Vagina (tissue), 2 donors: ENCODE measurements around the gene NOL6. TPM values are rescaled to one million over a fixed set of nuclear protein-coding genes. Genes with fewer than 3 reads are reported as not detected.
"Not testable (repeated sequence)": the region's sequence is repeated elsewhere in the genome, so short reads cannot be mapped to it uniquely, and the experiment has no call there.

Source experiments
- DNase-seq, 2 donors: peaks; one replicate each; pipeline ENCODE4 v3.0.0-alpha.2; 2017; ENCODE audit errors: extremely low spot score in 2 of 2
- H3K27ac ChIP-seq: fragments of 200-600 bp; sonication (generic); one replicate; pipeline ENCODE4 v1.5.1; 2019
- H3K27me3 ChIP-seq: fragments of 200-600 bp; sonication (generic); one replicate; pipeline ENCODE4 v1.5.1; 2019
- H3K36me3 ChIP-seq, 2 donors: fragments of 200-600 bp; sonication (generic); one replicate each; pipeline ENCODE4 v1.5.1; 2017 to 2019
- H3K4me1 ChIP-seq: fragments of 200-600 bp; sonication (generic); one replicate; pipeline ENCODE4 v1.5.1; 2019
- H3K4me3 ChIP-seq, 2 donors: fragments of 200-600 bp; sonication (generic); 1 replicate in 1 of 2; 2 replicates in 1 of 2; pipeline ENCODE4 v1.5.1; 2016 to 2019
- H3K9me3 ChIP-seq: fragments of 200-600 bp; sonication (generic); one replicate; pipeline ENCODE4 v1.5.1; 2019
- POLR2A ChIP-seq, 2 donors: fragments of 450-650 bp; IDR thresholded peaks; one replicate each; pipeline ENCODE4 v1.6.1; 2017; ENCODE audit warnings: antibody characterized with exemption in 2 of 2, mild to moderate bottlenecking in 2 of 2, moderate library complexity in 2 of 2
- POLR2AphosphoS5 ChIP-seq, 2 donors: sonication (generic); formaldehyde crosslinking; IDR thresholded peaks; one replicate each; pipeline ENCODE4 v1.9.0; 2017; ENCODE audit warnings: antibody characterized with exemption in 2 of 2, mild to moderate bottlenecking in 2 of 2, low read depth in 1 of 2; ENCODE audit not compliant: insufficient read depth in 1 of 2
- intact Hi-C: fragments of 100-400 bp; cut with DNase I; formaldehyde crosslinking; loops from one replicate; pipeline ENCODE4 v1.15.1; 2023
- total RNA-seq: library from RNA; depleted of rRNA; stranded (reverse); fragments of >200 nt; gene quantifications from one replicate; pipeline ENCODE4 v1.2.3, GENCODE V29; 2016
- TF ChIP-seq, protein P1 (sequence below), 3 experiments: fragments of 450-650 bp in 2 of 3; fragments of 200-600 bp in 1 of 3; sonication (generic) in 1 of 3; IDR thresholded peaks; one replicate each; pipeline ENCODE4 v1.5.1; 2017 to 2019; ENCODE audit warnings: antibody characterized with exemption in 3 of 3, mild to moderate bottlenecking in 2 of 3, moderate library complexity in 2 of 3

NOL6 gene
- total RNA-seq, 1 donor from 2014 or later, result 25.3 TPM

DNA sequence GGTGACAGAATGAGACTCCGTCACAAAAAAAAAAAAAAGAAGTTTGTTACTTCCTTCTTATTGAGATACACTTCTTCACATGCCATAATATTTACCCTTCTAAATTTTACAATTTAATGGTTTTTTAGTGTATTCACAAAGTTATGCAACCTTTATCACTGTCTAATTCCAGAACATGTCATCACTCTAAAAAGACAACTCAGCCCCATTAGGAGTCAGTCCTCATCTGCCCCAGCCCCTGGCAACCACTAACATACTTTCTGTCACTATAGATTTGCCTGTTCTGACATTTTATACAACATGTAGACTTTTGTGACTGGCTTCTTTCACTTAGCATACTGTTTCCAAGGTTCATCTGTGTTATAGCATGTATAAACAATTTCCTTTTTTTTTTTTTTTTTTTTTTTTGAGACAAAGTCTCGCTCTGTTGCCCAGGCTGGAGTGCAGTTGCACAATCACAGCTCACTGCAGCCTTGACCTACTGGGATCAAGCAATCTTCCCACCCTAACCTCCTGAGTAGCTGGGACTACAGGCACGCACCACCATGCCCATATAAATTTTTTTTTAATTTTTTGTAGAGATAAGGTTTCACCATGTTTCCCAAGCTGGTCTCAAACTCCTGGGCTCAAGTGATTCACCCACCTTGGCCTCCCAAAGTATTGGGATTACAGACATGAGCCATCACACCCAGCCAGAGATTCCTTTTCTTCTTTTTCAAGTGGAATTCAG is 44.3 kb downstream of the NOL6 start:
- no peak overlapping the region for H3K27ac ChIP-seq
- intact Hi-C loops, result no loop called here

DNA sequence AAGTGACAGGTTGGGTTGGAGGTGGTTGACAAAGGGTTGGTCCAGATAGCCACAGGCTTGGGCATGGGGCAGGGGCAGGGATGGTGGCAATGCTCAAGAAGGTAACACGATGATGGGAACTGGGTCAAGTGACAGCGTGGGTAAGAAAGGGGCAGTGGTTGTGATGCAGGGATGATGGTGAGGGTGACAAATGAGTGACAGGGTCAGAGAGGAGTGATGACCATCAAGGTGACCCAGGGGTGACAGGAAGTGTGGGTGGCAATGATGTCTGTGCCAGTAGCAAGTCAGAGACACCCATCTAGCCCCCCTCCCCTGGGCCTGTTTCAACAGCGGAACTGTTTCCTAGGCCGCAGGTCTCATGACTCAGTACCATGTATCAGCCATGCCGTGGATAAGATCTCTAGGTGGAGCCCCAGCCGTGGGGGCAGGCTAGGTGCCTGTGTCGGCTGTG is 46.9 kb downstream of the NOL6 start:
- no peak for DNase-seq
- no peaks in the 10 kb centered on the region for H3K36me3 ChIP-seq

More for the DNA sequence above, 44.3 kb downstream of the NOL6 start:
- Histone ChIP-seq H3K27me3 (no peaks in the 10 kb centered on the region), H3K4me3 (no peak overlapping the region), H3K4me1 (no peaks in the 10 kb centered on the region), H3K36me3 (no peaks in the 10 kb centered on the region), H3K9me3 (no peaks in the 10 kb centered on the region)
- TF ChIP-seq POLR2A (IDR thresholded peaks at IDR 0.05), result no peak
- TF ChIP-seq, protein P1, sequence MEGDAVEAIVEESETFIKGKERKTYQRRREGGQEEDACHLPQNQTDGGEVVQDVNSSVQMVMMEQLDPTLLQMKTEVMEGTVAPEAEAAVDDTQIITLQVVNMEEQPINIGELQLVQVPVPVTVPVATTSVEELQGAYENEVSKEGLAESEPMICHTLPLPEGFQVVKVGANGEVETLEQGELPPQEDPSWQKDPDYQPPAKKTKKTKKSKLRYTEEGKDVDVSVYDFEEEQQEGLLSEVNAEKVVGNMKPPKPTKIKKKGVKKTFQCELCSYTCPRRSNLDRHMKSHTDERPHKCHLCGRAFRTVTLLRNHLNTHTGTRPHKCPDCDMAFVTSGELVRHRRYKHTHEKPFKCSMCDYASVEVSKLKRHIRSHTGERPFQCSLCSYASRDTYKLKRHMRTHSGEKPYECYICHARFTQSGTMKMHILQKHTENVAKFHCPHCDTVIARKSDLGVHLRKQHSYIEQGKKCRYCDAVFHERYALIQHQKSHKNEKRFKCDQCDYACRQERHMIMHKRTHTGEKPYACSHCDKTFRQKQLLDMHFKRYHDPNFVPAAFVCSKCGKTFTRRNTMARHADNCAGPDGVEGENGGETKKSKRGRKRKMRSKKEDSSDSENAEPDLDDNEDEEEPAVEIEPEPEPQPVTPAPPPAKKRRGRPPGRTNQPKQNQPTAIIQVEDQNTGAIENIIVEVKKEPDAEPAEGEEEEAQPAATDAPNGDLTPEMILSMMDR (IDR thresholded peaks at IDR 0.05), result no peak
- no peak for TF ChIP-seq POLR2AphosphoS5 (IDR thresholded peaks at IDR 0.05; ENCODE audit: insufficient read depth in 1 of 2, low read depth in 1 of 2)
- DNase-seq, result no peak

DNA sequence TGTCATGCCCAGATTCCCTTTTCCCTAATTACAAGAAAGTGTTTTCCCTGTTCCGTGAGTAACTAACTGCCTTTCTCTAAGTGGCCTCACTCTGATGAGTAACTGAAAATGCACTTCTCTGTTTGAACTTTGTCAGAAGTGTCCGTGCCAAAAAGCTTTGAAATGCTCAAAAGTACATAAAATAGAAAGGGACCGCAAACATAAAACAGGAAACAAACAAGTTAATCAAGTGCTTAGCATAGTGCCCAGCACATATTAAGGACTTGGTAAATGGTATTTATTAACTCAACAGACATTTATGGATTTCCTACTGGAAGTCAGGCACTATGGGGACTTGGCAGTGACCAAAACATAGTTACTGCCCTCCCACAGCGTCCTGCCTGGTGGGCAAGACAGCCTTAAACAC is 48.6 kb downstream of the NOL6 start:
- H3K27ac ChIP-seq, result no peak overlapping the region
- DNase-seq, result no peak
- H3K27me3 ChIP-seq, result no peaks in the 10 kb centered on the region

More for the DNA sequence above, 46.9 kb downstream of the NOL6 start:
- Histone ChIP-seq H3K4me1 (no peaks in the 10 kb centered on the region), H3K27ac (no peak overlapping the region), H3K9me3 (no peaks in the 10 kb centered on the region), H3K4me3 (no peak overlapping the region), H3K27me3 (no peaks in the 10 kb centered on the region)
- intact Hi-C loops, result no loop called here
- TF ChIP-seq POLR2A (IDR thresholded peaks at IDR 0.05), result no peak
- TF ChIP-seq POLR2AphosphoS5 (IDR thresholded peaks at IDR 0.05; ENCODE audit: insufficient read depth in 1 of 2, low read depth in 1 of 2), result no peak
- TF ChIP-seq, protein P1 (IDR thresholded peaks at IDR 0.05), result no peak

DNA sequence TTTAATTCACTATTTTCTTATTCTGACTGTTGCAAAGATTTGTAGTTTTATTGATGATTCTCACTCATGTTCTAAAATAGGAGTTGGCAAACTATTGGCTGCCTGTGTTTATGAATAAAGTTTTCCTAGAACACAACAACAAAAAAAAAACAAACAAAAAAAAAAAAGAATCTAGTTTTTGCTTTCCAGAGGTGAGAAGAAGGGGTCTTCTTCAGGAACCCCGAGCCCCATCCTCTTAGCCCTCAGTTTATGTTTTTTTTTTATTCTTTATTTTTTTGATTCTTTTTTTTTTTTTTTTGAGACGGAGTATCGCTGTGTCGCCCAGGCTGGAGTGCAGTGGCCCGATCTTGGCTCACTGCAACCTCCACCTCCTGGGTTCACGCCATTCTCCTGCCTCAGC is 49.2 kb downstream of the NOL6 start:
- H3K27me3 ChIP-seq, intact Hi-C loops, H3K27ac ChIP-seq, H3K9me3 ChIP-seq, H3K36me3 ChIP-seq, DNase-seq, H3K4me3 ChIP-seq, H3K4me1 ChIP-seq: not testable (repeated sequence)

More for the DNA sequence above, 48.6 kb downstream of the NOL6 start:
- no peaks in the 10 kb centered on the region for H3K9me3 ChIP-seq
- H3K36me3 ChIP-seq, result no peaks in the 10 kb centered on the region
- H3K4me3 ChIP-seq, result no peak overlapping the region
- intact Hi-C loops, result no loop called here
- TF ChIP-seq POLR2A (IDR thresholded peaks at IDR 0.05) (no peak), POLR2AphosphoS5 (IDR thresholded peaks at IDR 0.05; ENCODE audit: insufficient read depth in 1 of 2, low read depth in 1 of 2) (no peak)
- TF ChIP-seq, protein P1 (IDR thresholded peaks at IDR 0.05), result no peak
- H3K4me1 ChIP-seq, result no peaks in the 10 kb centered on the region

DNA sequence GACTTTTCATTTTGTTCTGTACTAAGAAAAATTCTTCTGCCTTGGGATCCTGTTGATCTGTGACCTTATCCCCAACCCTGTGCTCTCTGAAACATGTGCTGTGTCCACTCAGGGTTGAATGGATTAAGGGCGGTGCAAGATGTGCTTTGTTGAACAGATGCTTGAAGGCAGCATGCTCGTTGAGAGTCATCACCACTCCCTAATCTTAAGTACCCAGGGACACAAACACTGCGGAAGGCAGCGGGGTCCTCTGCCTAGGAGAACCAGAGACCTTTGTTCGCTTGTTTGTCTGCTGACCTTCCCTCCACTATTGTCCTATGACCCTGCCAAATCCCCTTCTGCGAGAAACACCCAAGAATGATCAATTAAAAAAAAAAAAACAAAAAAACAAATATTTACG is 49.7 kb downstream of the NOL6 start:
- H3K36me3 ChIP-seq, H3K27me3 ChIP-seq, intact Hi-C loops, DNase-seq, H3K9me3 ChIP-seq, H3K4me3 ChIP-seq, H3K27ac ChIP-seq, H3K4me1 ChIP-seq: not testable (repeated sequence)

DNA sequence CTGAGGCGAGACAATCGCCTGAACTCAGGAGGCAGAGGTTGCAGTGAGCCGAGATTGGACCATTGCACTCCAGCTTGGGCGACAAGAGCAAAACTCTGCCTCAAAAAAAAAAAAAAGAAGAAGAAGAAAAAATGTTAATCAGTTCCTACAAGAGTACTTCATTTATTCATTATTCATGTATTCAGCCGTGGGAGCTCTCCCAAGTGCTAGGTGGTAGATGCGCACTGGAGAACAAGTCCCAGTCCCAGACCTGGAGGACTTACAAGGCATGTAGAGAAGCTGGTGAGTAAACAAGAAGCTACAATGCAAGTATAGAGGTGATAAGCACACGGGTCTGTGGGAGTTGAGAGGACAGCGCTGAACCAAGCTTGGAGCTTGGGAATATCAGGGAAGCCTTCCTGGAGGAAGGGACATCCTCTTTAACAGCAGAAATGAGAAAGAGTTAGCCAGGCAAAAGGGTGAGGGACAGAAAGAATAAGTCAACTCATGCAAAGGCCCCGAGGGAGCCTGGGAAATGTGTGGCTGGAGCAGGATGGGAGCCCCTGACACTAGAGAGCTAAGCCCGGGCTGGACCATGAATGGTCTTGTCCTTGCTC is 53.9 kb downstream of the NOL6 start:
- no peaks in the 10 kb centered on the region for H3K36me3 ChIP-seq
- no peaks in the 10 kb centered on the region for H3K9me3 ChIP-seq
- H3K27me3 ChIP-seq, result no peaks in the 10 kb centered on the region
- no peak overlapping the region for H3K4me3 ChIP-seq
- no peak for DNase-seq
- no peak for TF ChIP-seq POLR2AphosphoS5 (IDR thresholded peaks at IDR 0.05; ENCODE audit: insufficient read depth in 1 of 2, low read depth in 1 of 2)
- TF ChIP-seq, protein P1 (IDR thresholded peaks at IDR 0.05), result no peak
- no peak for TF ChIP-seq POLR2A (IDR thresholded peaks at IDR 0.05)
- no peak overlapping the region for H3K27ac ChIP-seq
- peaks cover 36% of the 10 kb centered on the region for H3K4me1 ChIP-seq
- intact Hi-C loops, result loop anchor here (5.0 kb wide), 1 partner anchor 43 kb away; no protein-coding TSS in a partner anchor
